ENCODE data around the gene ZNF594.
"Not testable (repeated sequence)": the region's sequence is repeated elsewhere in the genome, so short reads cannot be mapped to it uniquely, and the experiment has no call there.

ZNF594 gene

DNA sequence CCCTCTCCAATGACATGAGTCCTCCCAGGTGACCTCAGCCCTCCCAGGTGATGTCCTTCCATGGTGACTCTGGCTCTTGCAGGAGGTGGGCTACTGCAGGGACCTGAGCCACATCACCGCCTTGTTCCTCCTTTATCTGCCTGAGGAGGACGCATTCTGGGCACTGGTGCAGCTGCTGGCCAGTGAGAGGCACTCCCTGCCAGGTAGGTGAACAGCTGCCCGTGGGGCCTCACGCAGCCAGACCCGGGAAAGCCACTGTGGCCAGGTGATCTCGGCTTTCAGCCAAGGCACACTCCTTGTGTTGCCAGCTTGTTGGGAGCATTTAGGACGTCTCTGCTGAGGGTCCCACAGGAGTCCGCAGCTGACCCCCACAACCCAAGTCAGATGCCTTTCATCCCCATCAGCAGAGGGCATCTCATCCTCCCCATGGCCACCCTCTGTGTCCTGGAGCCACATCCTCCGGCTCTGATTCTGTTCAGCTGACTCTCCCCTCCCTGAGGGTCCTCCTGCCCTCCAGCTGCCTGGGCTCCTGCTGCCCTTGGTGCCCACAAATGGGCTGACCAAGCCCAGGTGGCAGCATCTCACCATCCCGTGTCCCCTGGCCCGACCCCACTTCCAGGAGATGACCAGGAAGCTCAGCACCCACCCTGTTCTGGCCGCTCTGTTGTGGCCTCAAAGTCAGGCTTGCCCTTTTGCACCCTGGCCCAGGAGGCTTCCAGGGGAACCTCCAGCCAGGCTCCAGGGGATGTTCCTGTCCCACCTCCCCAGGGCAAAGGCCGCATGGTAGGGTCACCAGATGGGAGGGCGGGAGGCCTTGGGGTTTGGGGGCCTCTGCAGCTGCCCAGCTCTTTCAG, 55.7 kb downstream of the ZNF594 start:
- no peak for DNase-seq

DNA sequence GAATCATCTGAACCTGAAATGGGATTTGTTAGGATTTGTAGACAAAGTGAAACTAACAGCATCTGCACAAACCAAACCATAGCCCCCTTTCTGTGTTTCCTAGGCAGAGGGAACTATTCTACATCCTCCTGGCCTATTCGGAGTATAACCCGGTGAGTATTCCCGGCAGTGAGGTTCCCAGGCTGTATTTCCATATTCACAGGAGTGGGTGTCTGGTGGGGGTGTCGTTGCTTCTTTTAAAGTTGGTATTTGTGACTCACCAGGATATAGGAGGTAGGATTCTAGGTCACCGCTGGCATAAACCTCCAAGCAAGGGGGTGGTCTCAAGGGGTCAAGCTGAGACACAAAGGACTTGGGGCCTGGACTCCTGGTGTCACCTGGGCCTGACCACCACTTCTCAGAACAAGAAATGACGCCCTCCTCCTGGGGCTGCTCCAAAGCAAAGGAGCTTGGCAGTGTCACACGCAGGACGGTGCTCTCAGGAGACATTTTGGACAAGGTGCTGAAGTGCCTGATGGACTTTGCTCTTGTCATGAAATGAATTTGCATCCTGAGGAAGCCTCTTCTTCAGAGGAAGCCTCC, 56.4 kb downstream of the ZNF594 start:
- DNase-seq: not testable (repeated sequence)

DNA sequence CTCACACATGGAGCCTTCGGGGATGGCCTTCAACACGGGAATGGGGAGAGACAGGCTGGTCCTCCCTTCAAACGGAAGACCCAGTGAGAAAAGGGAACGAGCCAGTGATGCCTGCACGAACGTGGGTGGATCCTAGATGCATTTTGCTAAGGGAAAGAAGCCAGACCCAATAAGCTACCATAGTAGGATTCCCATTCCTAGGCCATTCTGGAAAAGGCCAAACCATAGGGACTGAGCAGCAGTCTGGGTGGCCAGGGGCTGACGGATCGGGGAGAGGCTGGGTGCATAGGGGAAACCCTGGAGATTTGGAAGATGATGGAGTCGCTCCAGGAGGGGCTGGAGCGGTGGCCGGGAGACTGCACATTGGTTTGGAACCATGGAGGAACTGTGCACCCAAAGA, 57.1 kb downstream of the ZNF594 start:
- not testable (repeated sequence) for DNase-seq

DNA sequence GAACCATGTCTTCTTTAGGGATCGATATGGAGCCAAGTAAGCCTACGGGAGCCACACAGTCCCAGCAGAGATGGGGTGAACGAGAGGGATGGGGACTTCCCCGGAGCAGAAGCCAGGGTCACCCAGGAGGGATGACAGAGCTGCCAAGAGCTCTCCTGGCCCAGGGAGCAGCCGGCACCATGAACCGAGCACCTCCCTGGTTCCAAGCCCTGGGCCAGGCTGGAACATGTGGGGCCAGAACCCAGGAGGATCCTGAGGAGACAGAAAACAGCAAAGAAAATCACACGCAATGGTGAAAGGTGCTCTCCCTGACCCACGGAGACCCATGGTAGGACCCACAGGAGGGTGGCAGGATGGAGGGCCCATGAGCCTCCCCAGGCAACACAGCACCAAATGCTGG, 57.7 kb downstream of the ZNF594 start:
- not testable (repeated sequence) for DNase-seq

GRCh38 chr17:5133311-5133710, 58.4 kb downstream of the ZNF594 start:
- DNase-seq: no peak

DNA sequence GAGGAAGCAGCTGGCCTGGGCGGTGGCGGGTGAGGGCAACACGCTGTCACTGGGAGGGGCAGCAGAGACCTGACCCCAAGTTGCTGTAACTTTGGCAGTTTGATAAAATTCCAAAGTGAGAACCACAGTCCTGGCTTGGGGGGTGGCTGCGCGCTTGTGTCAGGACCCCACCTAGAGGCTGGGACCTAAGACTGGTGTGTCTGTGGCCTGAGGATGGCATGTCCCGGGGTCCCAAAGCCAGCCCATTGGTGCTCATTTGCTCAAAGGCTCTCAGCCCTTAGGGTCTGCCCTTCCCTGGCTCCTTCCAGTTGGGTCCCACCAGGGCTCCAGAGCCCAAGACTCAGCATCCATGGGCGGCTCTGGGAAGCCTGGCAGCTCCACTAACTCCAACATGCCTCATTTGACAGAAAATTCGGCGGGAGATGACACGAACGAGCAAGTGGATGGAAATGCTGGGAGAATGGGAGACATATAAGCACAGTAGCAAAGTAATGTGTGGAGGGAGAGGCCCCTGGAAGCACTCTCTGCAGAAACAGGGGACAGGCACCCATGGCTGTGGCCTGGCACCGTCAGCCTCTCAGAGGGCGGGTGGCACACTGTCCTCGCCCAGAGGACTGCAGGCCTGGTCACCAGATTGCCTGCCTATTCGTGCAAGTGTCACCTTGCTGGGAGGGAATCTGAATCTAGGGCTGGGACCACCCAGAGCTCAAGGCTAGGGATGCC, 59.0 kb downstream of the ZNF594 start:
- not testable (repeated sequence) for DNase-seq

DNA sequence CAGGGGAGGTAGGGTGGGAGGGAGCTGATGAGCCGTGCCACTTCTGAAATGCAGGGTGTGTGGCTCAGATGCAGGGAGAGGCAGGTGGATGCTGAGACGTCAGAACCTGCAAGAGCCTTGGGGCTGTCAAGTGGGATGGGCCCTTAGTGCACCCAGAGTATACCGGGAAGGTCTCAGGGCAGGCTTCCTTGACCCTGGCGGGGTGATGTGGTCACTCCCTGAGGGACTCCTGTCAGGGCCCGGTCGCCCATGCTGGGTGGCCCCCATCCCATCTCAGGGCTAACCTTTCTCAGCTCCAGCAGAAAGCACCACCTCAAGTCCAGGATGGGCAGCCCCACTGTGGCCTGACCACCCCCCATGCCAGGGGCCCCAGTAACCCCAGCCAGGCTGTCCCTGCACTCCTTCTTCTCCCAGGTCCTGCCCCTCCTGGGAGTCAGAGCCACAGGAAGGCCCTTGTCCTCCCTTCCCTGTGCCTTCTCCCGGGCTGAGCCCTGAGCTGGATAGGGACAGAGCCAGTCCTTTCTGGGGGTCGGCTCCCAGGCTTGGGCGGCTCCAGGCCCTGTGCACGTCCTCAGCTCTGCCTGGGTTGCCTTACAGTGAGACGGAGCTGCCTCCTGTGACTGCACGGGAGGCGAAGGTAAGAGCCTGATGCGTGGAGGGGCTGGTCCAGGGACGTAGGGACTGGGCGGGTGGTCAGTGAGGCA, 59.7 kb downstream of the ZNF594 start:
- DNase-seq: not testable (repeated sequence)

- no peak for DNase-seq
These were observed 60.4 kb downstream of the ZNF594 start for GRCh38 chr17:5131146-5131715.

DNA sequence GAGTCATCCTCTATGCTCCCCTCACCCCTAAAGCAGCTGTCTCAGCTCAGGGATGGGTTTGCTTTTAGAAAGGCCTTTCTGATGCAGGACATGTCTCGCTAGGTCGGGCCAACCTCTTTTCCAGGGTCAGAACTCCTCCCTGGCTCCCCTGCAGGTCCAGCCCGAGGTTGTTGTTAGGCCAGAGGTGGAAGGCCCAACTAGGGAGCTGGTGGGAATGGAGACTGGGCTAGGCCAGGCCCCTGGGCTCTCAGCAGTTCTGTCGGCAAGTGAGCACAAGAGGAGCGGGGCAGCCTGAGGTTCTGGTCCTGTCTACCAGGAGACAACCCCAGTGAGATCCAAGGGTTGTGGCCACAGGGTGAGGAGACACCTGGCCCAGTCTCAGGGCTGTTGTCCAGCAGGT, 61.0 kb downstream of the ZNF594 start:
- DNase-seq: not testable (repeated sequence)

DNA sequence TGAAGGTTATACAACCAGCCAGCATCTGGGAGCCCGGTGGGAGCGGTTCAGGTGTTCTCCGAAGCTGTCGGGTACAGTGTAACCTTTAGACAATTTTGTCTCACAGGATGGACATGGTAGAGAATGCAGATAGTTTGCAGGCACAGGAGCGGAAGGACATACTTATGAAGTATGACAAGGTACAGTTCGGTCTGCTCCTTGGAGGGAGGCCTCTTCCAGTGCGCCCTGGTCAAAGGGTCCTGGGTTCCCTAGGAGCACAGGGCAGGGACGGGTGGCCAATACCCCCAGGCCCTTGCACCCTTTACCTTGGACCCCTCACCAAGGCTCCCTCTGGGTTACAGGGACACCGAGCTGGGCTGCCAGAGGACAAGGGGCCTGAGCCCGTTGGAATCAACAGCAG, 61.4 kb downstream of the ZNF594 start:
- DNase-seq: not testable (repeated sequence)

DNA sequence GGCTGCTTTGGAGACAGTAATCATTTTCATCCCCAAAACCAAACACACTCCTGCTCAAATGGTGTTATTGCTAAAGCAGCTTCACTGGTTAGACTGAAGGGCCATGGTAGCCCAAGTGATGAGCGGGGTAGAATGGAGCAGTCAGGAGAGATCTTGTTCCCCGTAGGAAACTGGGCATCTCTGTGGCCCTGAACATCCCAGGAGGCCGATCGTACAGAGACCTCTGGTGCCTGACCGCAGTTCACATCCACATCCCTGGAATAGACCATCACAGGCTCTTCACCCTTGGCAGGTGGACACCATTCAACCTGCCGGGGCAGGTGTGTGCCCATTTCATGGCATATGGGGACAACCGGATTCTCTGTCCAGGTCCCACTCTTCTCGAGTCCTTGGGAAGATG, 61.9 kb downstream of the ZNF594 start:
- not testable (repeated sequence) for DNase-seq
